NCI-H82 treated with DMSO at 0.1 percent for 48 hours (cell line): ENCODE data around the gene TGM1.
"Not testable (repeated sequence)": the region's sequence is repeated elsewhere in the genome, so short reads cannot be mapped to it uniquely, and the experiment has no call there.

Experiments
- DNase-seq: peaks from one replicate; lab custom pipeline; 2025; ENCODE audit not compliant: unreplicated experiment; lab: John Stamatoyannopoulos, UW

TGM1 gene

GRCh38 chr14:24207625-24208024 lies 55.4 kb downstream of the TGM1 start:
- no peak for DNase-seq

- DNase-seq, result no peak
These were observed 55.8 kb downstream of the TGM1 start for GRCh38 chr14:24207104-24207551.

- DNase-seq, result no peak
These were observed 56.5 kb downstream of the TGM1 start for GRCh38 chr14:24206260-24207103.

- DNase-seq, result peak; percentile 29
These were observed 58.5 kb downstream of the TGM1 start for GRCh38 chr14:24204163-24205146.

- DNase-seq, result not testable (repeated sequence)
These were observed 59.6 kb downstream of the TGM1 start for GRCh38 chr14:24203249-24203886.

GRCh38 chr14:24202538-24202937 lies 60.4 kb downstream of the TGM1 start:
- DNase-seq, result not testable (repeated sequence)
